IMR-90 (cell line): ENCODE data around the gene LRRK2.

Experiments
- BHLHE40 ChIP-seq: fragments of 150-350 bp; IDR thresholded peaks from 2 replicates; pipeline ENCODE4 v1.6.1; 2016; ENCODE audit warnings: mild to moderate bottlenecking, low read depth, low read length
- CTCF ChIP-seq: conservative IDR thresholded peaks from 2 replicates; pipeline ENCODE4 v1.5.1; 2012; ENCODE audit warnings: mild to moderate bottlenecking, low read depth, low read length, improper control_type of control experiment
- ELK1 ChIP-seq: fragments of 150-350 bp; IDR thresholded peaks from 2 replicates; pipeline ENCODE4 v1.6.1; 2016; ENCODE audit warnings: low read depth, mild to moderate bottlenecking, low read length, moderate library complexity, borderline replicate concordance
- POLR2A ChIP-seq: IDR thresholded peaks from 2 replicates; pipeline ENCODE4 v1.6.1; 2012; ENCODE audit warnings: mild to moderate bottlenecking, low read depth, low read length
- RAD21 ChIP-seq: IDR thresholded peaks from 2 replicates; pipeline ENCODE4 v1.6.1; 2012; ENCODE audit warnings: low read length, improper control_type of control experiment
- RFX5 ChIP-seq: IDR thresholded peaks from 2 replicates; pipeline ENCODE4 v1.8.0; 2012; ENCODE audit warnings: low read depth, mild to moderate bottlenecking, low read length, moderate library complexity
- SMC3 ChIP-seq: fragments of 150-350 bp; IDR thresholded peaks from 2 replicates; pipeline ENCODE4 v1.6.1; 2016; ENCODE audit warnings: low read depth, mild to moderate bottlenecking, antibody characterized with exemption, low read length, moderate library complexity

- TF ChIP-seq CTCF (no peak), POLR2A (no peak), RAD21 (no peak), ELK1 (no peak), SMC3 (no peak), RFX5 (no peak), BHLHE40 (no peak)
Measured at GRCh38 chr12:40393026-40393425, 168.2 kb downstream of the LRRK2 start.
